Stimulated activated CD4-positive, alpha-beta T cell treated with anti-CD3 and anti-CD28 coated beads, TNF-alpha, amount 100 ng/mL, for 4 hours (primary cell): Measurements from ENCODE around the gene ARRB2.
A peak's percentile ranks its signal among the peaks of the same experiment; 100 is the strongest.

Experiments
- DNase-seq, 3 experiments: peaks; one replicate each; pipeline ENCODE4 v3.0.0-alpha.2; 2020; ENCODE audit warnings: low read depth in 3 of 3

Gene ARRB2

DNA sequence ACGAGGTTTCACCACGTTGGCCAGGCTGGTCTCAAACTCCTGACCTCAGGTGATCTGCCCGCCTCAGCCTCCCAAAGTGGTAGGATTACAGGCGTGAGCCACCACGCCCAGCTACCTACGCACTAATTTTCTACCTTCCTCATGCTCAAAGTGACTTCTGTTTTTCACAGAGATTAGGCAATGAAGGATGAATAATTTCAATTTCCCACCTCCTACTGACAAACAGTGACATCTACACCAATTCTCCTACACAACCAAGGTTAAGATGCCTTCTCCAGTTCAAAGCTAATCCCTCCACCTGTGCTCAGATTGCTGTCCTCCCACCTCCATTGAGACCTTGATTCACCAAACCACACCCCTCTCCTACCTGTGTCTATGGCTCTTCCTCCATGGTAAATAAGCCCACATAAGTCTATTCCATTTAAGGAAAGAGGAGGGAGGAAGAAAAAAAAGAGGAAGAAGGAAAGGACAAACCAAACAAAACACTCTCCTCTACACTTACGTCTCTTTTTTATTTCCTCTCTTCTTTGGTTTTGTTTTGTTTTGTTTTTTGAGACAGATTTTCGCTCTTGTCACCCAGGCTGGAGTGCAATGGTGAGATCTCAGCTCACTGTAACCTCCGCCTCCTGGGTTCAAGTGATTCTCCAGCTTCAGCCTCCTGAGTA is 15.3 kb downstream of the ARRB2 start:
- no peak for DNase-seq

DNA sequence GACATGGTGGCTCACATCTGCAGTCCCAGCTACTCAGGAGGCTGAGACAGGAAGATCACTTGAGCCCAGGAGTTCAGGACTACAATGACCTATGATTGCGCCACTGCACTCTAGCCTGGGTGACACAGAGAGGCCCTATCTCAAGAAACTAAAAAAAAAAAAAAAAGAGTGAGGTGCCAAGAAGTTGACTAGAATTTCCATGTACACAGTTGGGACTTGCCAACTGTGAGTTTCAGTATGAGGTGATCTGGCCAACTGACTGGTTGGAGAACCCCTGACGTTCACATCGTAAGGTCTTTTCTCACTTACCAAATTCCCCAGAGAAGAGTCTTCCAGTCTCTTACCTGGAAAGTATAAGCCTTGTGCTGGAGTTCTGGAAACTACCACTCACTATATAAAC is 17.7 kb downstream of the ARRB2 start:
- DNase-seq, result no peak

DNA sequence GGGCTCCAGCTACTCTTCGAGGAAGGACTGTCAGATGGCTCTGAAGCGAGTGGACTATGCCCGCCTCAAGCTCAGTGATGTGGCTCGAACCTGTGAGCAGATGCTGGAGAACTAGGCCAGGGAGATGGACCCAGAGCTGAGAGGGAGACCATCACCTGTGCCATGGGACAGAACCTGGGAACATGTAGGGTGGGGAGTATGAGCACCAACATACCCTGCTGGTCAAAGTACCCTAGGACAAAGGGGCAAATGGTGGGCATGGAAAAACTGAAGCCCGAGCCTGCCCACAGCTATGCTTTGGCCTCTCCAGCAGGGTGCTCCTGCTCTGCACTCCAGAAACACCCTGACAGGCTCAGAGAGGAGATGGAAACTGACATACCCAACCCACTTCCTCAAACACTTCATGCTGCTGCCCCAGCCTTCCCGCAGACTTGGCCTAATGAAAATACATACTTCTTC is 22.7 kb downstream of the ARRB2 start:
- DNase-seq, result no peak

DNA sequence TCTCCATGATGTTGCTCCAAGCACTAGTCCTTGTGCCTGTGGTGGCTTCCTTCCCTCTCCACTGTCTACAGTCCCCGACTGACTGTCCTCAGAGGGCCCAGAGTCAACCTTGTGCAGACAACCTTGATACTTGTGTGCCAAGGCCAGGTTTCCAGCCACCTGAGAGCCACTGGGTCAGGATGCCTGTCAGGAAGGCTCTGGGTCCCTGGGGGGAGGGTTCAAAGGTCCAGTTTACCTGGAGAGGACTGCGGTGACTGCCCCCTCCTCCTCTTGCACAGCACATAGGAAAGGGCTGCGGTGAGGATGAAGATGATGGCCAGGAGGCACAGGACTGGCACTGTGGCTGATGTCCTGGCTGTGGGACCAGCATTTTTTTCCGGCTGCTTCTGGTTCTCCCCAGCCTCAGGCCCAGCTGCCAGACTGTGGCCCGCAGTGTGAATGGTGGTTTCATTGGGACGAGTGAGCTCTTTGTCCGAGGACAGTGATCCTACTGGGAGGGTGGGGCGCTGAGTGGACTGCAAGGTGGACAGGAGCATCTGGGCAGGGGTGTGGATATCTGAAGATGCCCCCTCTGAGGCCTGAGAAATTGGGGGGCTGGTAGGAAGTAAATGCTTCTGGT is 24.5 kb downstream of the ARRB2 start:
- no peak for DNase-seq

DNA sequence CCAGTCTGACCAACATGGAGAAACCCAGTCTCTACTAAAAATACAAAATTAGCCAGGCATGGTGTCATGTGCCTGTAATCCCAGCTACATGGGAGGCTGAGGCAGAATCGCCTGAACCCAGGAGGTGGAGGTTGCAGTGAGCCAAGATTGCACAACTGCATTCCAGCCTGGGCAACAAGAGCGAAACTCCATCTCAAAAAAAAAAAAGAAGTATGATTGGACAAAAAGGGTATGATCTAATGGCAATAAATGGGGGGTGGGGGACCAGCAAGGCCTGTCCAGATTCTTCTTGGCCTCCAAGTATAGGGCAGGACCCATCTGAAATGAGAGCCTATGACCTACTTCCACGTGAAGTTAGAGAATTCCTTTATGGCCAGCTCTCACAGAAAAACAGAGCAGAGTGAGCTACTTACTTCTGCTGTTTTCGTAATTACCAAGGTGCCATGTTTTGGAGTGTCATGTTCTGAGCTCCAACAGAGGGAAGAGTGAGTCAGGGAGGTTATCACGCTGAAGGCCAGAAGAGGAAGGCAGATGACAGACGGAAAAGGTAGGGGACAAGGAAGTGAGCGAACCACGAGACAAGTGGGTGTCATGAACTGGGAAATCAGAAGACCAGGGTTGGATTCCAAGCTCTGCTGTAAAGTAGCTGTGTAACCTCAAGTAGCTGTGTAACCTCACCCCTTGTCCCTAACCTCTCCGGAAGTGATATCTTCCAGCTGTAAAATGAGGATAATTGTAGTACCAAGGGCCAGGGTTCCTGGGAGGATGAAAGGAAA is 25.6 kb downstream of the ARRB2 start:
- DNase-seq, result no peak

DNA sequence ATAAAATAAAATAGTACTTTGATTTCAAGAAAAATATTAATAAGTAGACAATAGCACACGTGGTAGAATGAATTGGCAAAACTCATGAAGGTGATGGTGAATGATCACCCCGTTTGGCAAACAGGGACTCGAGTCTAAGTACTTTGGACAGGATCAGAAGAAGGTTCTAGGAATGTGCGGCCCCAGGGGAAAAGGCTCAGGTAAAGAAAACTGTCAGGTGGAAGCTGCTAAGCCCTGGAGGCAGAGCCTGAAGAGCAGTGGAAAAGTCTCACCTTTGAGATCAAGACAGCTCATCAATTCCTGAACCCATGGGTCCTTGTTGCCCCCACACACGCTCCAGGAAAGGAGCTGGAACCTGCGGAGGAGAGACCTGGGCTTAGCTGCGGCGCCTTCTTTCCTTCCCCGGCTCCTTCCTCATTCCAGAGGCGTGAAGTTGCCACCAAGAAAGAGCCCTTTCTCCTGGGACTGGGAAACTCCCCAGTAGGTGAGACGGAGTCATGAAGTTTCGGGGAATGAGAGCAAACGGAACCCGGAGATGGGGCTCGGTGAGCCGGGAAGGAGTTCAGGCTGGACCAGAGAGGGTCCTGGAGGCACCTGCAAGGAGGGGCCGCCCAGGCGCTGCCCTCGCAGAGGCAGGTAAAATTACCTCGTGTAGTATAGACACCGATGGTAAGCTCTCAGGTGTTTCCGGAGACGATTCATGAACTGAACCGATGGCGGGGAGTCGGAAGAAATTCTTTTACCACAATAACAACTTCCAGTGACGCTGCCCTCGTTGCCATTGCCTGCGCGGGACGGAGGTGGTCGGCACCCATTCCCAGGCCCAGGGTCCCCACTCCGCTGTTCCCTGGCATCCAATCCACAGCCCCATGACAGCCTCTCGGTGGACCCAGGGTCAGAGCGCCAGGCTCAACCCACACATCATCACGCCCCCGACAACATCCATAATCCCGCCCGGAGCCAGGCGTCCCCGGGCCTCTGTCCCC is 28.0 kb downstream of the ARRB2 start:
- no peak for DNase-seq

DNA sequence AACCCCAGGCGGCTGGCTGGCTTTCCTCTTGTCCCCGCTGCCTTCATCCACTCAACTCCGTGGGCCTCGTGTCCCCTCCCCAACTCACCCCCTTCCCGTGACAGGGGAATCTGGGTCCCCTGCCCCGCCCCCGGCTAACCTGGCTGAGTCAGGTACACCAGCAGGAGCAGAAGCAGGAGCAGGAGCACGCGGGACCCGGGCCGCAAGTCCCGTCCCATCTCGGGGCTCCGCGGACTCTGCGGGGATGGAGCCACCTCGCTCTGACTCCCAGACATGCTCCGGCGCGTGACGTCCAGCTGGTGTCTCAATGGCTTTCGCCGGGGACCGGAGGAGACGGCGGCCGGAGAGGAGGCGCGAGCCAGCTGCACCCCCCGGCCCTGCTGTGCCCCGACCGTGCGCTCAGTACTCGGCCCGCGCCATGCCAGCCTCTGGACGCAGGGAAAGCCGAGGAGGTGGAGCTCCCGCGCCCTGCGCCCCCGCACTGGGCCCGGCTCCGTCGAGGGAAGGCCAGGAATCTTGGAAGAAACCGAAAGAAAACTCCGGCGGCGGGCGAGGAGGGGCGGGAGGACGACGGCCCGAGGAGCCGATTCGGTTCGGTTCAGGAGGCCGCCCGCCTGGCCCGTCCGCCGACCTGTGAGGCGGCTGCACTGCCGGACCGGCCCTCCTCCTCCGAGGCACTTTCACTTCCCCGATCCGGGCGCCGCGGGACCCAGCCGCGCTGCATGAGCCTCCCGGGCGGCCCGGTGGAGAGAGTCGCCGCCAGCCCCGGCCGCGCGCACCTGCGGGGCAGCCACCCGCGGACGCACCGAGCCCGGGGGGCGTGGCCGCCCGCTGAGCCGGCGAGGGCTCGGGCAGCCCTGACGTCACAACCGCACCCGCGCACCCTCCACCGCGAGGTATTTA is 28.9 kb downstream of the ARRB2 start, which contains the start of the genes CXCL16 and ZMYND15:
TSS of gene CXCL16 (minus strand) at position 807 of the 903 bp plus-strand sequence. CDS start at position 218, 589 bp downstream.
TSS of gene ZMYND15 (plus strand) at position 712 of the 903 bp plus-strand sequence. CDS start 716 bp downstream, outside the sequence.
- DNase-seq, result peak; percentile 18 to 48 (median 35)

DNA sequence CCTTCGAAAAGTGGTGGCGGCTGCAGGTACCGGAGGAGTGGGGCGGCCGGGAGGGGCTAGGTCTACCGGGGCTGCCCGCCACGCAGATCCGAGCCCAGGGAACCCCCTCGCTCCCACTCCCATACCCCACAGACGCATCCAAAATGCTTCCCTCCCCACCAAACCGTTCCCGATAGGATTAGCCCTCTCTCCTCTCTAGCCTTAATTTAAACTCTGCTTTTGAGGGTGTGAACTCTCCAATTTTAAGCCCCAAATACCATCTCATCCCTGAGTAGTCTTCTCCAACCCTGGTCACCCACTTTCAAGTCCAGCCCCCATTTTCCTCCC is 29.6 kb downstream of the ARRB2 start:
- no peak for DNase-seq

DNA sequence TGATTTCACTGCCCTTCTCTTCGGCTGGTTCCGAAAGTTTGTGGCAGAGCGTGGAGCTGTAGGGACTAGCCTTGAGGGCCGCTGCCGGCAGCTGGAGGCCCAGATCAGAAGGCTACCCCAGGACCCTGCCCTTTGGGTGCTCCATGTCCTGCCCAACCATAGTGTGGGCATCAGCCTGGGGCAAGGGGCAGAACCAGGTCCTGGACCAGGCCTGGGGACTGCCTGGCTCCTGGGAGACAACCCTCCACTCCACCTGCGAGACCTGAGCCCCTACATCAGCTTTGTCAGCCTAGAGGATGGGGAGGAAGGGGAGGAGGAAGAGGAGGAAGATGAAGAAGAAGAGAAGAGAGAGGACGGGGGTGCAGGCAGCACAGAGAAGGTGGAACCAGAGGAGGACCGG is 30.2 kb downstream of the ARRB2 start:
- DNase-seq, result no peak

DNA sequence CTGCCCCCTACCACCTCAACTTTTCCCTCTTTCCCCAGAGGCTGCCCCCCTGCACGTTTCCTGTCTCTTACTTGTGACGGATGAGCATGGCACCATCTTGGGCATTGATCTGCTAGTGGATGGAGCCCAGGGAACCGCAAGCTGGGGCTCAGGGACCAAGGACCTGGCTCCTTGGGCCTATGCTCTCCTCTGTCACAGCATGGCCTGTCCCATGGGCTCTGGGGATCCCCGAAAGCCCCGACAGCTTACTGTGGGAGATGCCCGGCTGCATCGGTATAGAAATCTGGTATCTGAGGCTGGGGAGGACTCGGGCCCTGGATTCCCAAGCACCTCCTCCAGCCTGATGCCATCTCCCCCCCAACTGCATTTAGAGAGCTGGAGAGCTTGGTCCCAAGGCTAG is 31.1 kb downstream of the ARRB2 start:
- DNase-seq, result no peak

DNA sequence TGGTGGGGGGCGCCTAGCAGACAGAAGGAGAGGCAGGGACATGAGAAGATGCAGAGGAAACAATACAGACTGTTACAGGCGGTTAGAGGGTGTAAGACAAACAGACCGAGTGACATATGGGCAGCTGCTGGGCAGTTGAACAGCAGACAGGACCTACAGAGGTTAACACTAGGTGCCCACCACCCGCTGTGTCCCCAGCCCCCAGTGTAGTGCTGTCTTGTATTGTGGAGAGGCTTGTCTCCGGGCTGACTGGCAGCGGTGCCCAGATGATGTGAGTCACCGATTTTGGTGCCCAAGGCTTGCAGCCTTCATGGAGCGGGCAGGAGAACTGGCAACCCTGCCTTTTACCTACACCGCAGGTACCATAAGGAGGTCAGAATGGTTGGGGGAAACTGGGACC is 31.7 kb downstream of the ARRB2 start:
- no peak for DNase-seq

DNA sequence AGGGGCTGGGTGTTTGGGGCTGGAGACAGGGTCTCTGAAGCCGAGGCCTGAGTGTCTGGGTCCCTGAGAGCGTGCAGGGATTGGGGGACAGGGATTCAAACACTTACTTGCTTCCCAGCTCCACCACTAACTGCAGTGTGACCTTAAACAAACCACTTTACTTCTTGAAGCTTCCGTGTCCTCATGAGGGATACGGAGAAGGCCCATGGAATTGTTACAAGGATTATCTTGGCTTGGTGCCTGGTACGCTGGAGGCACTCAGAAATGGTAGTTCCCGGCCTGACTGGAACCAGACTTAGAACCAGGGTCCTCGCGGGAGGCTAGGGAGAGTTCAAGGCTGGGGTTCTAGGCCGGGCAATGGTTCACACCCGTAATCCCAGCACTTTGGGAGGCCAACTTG is 32.2 kb downstream of the ARRB2 start:
- DNase-seq, result no peak

DNA sequence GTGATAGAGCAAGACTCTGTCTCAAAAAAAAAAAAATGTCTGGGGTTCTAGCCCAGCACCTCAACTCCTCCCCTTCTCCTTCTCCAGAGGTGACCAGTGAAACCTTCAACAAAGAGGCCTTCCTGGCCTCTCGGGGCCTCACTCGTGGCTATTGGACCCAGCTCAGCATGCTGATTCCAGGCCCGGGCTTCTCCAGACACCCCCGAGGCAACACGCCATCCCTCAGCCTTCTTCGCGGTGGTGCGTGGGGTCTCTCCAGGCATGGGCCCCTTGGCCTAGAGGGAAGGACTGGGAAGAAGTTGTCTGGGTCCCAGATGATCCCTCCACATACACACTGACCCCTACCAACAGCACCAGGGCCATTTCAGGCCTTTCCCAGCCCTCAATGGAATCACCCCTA is 32.8 kb downstream of the ARRB2 start:
- no peak for DNase-seq

DNA sequence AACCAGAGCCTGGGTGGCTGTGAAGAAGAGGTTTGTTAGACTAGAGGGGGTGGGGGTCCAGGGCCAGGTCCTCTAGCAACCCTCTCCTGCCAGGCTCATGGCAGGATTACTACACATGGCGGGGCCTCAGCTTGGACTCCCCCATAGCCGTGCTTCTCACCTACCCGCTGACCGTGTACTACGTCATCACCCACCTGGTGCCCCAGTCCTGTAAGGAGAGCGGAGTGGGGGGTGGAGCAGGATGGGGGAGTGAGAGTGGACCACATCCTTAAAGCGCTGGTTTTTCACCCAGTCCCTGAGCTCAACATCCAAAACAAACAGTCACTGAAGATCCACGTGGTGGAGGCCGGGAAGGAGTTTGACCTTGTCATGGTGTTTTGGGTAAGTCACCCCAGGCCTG is 33.5 kb downstream of the ARRB2 start:
- no peak for DNase-seq

DNA sequence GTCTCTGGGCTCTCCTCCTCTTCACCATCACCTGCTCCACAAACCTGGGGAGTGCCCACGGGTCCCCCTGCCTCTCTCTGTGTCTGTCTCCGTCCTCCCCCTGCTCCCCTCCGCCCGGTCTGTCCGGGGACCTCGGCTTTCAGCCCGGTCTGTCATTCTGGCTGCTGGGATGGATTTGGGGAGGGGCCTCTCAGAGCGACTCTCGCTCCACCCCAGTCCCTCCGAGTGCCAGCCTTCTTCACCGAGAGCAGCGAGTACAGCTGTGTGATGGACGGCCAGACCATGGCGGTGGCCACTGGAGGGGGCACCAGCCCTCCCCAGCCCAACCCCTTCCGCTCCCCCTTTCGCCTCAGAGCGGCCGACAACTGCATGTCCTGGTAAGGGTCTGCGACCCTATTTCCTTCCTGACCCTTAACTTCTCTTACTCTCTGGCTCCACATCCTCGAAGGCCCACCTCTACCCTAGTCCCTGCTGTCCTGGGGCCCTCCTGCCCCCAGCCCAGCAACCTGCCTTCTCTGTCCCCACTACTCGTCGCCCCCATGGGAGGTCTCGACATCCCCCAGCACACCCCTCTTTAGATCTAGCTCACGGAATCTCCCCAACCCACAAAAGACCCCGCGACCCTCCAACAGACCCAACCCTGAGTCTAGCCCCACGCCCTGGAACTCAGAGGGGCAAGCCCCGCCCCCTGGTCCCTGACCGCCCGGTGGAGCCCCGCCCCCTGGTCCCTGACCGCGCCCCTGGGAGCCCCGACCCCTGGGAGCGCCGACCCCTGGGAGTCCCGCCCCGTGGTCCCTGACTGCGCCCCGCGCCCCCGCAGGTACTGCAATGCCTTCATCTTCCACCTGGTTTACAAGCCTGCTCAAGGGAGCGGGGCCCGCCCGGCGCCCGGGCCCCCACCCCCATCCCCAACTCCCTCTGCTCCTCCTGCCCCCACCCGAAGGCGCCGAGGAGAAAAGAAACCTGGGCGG is 34.9 kb downstream of the ARRB2 start:
- DNase-seq, result no peak

DNA sequence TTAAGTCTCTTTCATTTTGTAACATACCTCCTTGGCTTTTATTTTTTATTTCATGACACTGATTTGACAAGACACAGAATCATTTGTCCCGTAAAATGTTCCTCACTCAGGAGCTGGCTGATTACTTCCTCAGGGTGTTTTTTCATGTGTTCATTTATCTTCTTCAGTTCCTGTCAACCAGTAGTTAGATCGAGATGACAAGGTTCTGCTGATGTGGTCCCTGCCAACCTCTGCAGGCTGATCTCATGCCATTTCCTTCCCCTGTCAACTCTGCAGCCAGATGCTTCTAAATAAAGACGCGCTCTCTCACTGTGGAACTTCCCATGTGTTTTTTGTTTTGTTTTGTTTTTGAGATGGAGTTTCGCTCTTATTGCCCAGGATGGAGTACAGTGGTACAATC is 37.4 kb downstream of the ARRB2 start:
- DNase-seq, result no peak

DNA sequence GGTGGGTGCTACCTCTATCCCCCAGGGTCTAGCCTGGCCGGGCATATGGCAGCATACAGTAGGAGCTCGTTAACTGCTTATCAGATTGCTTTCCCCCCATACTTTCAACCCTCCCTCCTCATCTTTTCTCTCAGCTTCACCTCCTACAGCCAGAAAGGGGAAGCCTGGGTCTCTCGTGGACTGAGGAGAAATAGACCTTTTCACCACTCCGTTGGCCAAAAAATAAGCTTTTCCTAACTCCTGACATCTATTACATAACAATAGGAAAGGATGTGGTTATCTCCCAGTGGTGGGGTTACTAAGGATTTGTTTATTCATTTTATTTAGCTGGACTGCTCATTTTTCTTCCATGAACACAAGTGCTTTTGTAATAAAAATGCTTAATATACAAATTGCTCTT is 38.3 kb downstream of the ARRB2 start:
- DNase-seq, result no peak

DNA sequence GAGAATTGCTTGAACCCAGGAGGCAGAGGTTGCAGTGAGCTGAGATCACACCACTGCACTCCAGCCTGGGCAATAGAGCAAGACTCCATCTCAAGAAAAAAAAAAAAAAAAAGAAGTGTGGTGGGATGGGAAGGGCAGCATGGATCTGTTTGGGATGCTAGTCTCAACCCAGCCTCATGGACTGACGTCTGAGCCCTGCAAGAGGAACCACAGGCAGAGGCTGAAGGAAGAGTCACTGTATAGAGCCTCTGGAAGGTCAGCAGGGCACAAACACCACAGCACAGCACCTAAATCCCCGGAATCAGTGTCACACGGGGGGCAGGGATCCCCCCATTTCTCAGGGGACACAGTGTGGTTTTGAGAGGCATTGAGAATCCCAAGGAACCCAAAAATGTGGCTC is 40.2 kb downstream of the ARRB2 start:
- no peak for DNase-seq

DNA sequence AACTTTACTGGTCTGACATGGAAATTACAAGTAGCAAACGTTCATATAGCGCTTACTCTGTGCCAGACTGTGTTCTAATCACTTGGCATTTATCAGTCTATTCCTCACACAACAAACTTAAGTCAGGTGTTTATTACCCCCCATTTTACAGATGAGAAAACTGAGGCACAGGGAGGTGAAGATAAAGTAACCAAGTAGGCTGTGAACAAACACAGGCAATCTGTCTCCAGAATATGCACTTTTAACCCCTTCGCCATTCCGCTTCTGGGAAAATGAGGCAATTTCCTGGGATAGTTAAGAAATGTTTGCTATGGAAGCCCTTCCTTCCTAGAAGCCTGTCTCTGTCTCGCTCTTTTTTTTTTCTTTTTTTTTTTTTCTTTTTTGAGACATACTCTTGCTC is 41.5 kb downstream of the ARRB2 start:
- DNase-seq, result no peak
